ENCODE data around the gene HMOX2.

The HMOX2 gene

DNA sequence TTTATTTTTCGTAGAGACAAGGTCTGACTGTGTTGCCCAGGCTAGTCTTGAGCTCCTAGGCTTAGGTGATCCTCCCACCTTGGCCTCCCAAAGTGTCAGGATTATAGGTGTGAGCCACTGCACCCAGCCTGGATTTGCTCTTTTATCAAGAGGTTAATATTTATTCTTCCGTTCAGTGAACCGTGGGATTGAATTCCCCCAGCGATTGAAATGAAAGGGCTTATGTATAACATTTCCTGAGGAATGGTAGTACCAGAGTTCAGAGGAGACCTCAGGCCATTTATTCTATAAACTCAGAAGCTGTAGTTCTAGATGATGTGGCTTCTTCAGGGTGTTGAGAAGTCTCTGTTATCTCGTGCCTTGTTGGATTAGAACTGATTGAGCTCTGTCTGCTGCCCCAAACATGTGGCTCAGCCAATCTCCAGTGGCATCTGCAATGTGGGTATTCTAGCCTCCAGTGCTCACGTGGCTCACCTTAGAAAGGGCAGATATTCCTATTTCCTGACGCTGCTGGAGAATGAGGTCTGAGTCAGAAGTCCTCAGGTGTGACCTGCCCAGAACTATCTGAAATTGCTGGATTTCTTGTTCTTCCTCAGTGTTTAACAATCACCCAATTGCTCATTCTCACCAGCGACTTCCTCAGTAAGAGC is 22.5 kb downstream of the HMOX2 start:
- Histone ChIP-seq H3K27ac (ENCODE audit: poor library complexity, severe bottlenecking) (peak overlapping the region; percentile 97), H3K4me1 (ENCODE audit: insufficient read depth, poor library complexity, severe bottlenecking) (peaks cover 77% of the 10 kb centered on the region)

DNA sequence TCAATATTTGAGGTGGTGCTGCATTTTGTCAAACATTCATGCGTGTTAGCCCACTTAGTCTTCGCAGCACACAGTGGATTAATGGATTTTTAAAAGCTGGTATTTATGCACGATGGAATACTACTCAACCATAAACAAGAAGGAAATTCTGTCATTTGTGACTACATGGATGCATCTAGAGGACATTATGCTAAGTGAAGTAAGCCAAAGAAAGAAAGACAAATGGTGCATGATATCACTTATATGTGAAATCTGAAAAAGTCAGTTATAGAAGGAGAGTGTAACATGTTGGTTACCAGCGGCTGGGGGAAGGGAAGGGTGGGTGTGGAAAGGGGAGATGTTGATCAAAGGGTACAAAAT is 23.0 kb downstream of the HMOX2 start:
- TF ChIP-seq, protein P1, sequence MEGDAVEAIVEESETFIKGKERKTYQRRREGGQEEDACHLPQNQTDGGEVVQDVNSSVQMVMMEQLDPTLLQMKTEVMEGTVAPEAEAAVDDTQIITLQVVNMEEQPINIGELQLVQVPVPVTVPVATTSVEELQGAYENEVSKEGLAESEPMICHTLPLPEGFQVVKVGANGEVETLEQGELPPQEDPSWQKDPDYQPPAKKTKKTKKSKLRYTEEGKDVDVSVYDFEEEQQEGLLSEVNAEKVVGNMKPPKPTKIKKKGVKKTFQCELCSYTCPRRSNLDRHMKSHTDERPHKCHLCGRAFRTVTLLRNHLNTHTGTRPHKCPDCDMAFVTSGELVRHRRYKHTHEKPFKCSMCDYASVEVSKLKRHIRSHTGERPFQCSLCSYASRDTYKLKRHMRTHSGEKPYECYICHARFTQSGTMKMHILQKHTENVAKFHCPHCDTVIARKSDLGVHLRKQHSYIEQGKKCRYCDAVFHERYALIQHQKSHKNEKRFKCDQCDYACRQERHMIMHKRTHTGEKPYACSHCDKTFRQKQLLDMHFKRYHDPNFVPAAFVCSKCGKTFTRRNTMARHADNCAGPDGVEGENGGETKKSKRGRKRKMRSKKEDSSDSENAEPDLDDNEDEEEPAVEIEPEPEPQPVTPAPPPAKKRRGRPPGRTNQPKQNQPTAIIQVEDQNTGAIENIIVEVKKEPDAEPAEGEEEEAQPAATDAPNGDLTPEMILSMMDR (IDR thresholded peaks at IDR 0.05; ENCODE audit: poor library complexity, severe bottlenecking) = no peak
- peaks cover 73% of the 10 kb centered on the region for H3K4me1 ChIP-seq (ENCODE audit: insufficient read depth, poor library complexity, severe bottlenecking)
- H3K27ac ChIP-seq (ENCODE audit: poor library complexity, severe bottlenecking) = peak overlapping the region; percentile 97

More for the DNA sequence above, 22.5 kb downstream of the HMOX2 start:
- ATAC-seq (ENCODE audit: low read depth) = peak; percentile 50
- H3K9me3 ChIP-seq (ENCODE audit: severe bottlenecking) = no peaks in the 10 kb centered on the region
- no peak overlapping the region for H3K4me3 ChIP-seq (ENCODE audit: severe bottlenecking)
- H3K27me3 ChIP-seq (ENCODE audit: insufficient read depth, poor library complexity, severe bottlenecking) = no peaks in the 10 kb centered on the region
- no peak for DNase-seq (ENCODE audit: low spot score)
- H3K36me3 ChIP-seq (ENCODE audit: low read depth) = peaks cover 10% of the 10 kb centered on the region
- TF ChIP-seq, protein P1 (IDR thresholded peaks at IDR 0.05; ENCODE audit: poor library complexity, severe bottlenecking) = no peak

DNA sequence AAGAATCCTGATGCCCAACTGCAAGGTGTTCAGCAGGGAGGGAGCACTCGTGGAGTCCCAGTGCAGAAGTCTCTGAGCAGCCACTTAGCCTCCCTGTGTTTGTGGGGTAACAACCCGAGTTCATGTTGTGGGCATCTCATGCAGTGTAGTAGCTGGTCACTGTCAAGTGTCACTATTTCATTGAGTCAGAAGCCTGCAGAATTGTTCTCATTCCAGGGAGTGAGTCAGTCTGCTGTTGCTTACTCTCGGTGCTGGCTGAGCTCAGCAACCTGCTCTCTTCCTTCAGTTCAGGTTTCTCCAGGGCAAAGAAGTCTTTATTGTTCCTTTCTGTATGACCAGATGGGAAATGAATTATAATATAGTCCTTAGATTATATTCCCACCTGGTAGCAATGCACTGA is 24.1 kb downstream of the HMOX2 start:
- H3K27me3 ChIP-seq (ENCODE audit: insufficient read depth, poor library complexity, severe bottlenecking) = no peaks in the 10 kb centered on the region
- ATAC-seq (ENCODE audit: low read depth) (peak; percentile 81), DNase-seq (ENCODE audit: low spot score) (no peak)
- H3K4me1 ChIP-seq (ENCODE audit: insufficient read depth, poor library complexity, severe bottlenecking) = peaks cover 66% of the 10 kb centered on the region
- peak overlapping the region; percentile 97 for H3K27ac ChIP-seq (ENCODE audit: poor library complexity, severe bottlenecking)
- no peak overlapping the region for H3K4me3 ChIP-seq (ENCODE audit: severe bottlenecking)
- H3K36me3 ChIP-seq (ENCODE audit: low read depth) = peaks cover 13% of the 10 kb centered on the region; the same call in 1 of the 2 replicates
- no peaks in the 10 kb centered on the region for H3K9me3 ChIP-seq (ENCODE audit: severe bottlenecking)
- TF ChIP-seq, protein P1 (IDR thresholded peaks at IDR 0.05; ENCODE audit: poor library complexity, severe bottlenecking) = no peak

More for the DNA sequence above, 23.0 kb downstream of the HMOX2 start:
- Histone ChIP-seq H3K4me3 (ENCODE audit: severe bottlenecking) (no peak overlapping the region), H3K9me3 (ENCODE audit: severe bottlenecking) (no peaks in the 10 kb centered on the region), H3K36me3 (ENCODE audit: low read depth) (peaks cover 10% of the 10 kb centered on the region; the same call in 1 of the 2 replicates), H3K27me3 (ENCODE audit: insufficient read depth, poor library complexity, severe bottlenecking) (no peaks in the 10 kb centered on the region)
- ATAC-seq (ENCODE audit: low read depth) (no peak), DNase-seq (ENCODE audit: low spot score) (no peak)

DNA sequence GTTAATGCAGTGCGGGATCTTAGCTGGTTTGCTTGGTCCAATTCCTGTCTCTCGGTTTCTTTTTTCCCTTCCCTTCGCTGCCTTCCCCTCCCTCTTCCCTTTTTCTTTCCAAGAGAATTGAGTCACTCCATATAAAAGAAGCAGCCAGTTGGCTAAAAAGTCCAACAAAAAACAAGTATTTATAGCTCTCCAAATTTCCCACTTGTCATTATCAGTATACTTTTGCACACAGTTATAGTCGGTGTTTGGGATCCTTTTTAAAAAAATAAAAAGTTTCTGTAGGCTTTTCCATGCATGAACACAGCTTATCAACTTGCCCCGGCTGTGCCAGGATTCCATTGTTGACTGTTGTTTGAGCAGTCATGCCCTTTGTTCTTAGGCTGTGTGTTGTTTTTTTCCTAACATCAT is 24.9 kb downstream of the HMOX2 start:
- TF ChIP-seq, protein P1 (IDR thresholded peaks at IDR 0.05; ENCODE audit: poor library complexity, severe bottlenecking) = no peak
- ATAC-seq (ENCODE audit: low read depth) (no peak), DNase-seq (ENCODE audit: low spot score) (no peak)
- Histone ChIP-seq H3K4me1 (ENCODE audit: insufficient read depth, poor library complexity, severe bottlenecking) (peaks cover 58% of the 10 kb centered on the region), H3K4me3 (ENCODE audit: severe bottlenecking) (no peak overlapping the region), H3K27me3 (ENCODE audit: insufficient read depth, poor library complexity, severe bottlenecking) (no peaks in the 10 kb centered on the region), H3K36me3 (ENCODE audit: low read depth) (peaks cover 20% of the 10 kb centered on the region), H3K9me3 (ENCODE audit: severe bottlenecking) (no peaks in the 10 kb centered on the region), H3K27ac (ENCODE audit: poor library complexity, severe bottlenecking) (peak overlapping the region; percentile 97)
